Cardiac fibroblast (primary cell): Measurements from ENCODE around the gene FCGR1A.
A peak's percentile ranks its signal among the peaks of the same experiment; 100 is the strongest.
"Not testable (repeated sequence)": the region's sequence is repeated elsewhere in the genome, so short reads cannot be mapped to it uniquely, and the experiment has no call there.

Experiments
- DNase-seq, 2 donors: peaks; one replicate each; pipeline versions ENCODE4 v3.0.0 to v3.0.0-alpha.2; 2010; ENCODE audit warnings: low read depth in 2 of 2
- H3K4me3 ChIP-seq, 2 donors: replicated peaks in 1 of 2; 1 replicate in 1 of 2; 2 replicates in 1 of 2; pipeline ENCODE4 v1.5.1; 2011; ENCODE audit warnings: low read depth in 2 of 2, low read length in 2 of 2, mild to moderate bottlenecking in 2 of 2, moderate library complexity in 1 of 2
- TF ChIP-seq, protein P1 (sequence below): IDR thresholded peaks from one replicate; pipeline ENCODE4 v1.5.1; 2011; ENCODE audit warnings: low read depth, mild to moderate bottlenecking, low read length, inconsistent platforms

Gene FCGR1A

DNA sequence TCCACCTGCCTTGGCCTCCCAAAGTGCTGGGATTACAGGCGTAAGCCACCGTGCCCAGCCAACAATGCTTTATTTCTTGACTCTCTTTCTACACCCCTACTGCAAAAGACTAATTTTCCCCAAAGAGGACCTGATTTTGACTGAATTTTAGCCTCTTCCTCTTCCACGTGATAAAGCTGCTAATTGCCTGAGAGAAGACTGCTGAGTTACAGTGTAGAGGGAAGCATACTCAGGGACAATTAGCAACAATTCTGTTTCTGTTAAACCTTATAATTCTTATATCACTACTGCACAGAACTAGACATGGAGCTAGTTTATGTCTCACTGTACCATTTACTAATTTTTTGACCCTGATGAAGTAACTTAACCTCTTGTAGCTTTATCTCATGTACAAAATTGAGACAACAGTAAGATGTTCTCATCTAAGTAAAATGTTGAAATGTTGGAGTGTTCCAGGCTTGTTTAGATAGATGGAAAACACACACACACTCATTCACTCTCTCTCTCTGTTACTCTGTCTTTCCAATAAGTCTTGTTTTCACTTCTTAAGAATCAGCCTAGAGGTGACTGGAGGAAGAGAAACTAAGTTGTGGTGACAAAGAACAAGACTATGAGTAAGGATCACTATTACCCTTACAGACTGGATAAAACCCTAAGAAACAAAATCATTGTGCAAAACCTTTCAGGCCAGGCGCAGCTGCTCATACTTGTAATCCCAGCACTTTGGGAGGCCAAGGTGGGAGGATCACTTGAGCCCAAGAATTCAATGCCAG lies 10.7 kb upstream of the FCGR1A start:
- not testable (repeated sequence) for H3K4me3 ChIP-seq, DNase-seq

DNA sequence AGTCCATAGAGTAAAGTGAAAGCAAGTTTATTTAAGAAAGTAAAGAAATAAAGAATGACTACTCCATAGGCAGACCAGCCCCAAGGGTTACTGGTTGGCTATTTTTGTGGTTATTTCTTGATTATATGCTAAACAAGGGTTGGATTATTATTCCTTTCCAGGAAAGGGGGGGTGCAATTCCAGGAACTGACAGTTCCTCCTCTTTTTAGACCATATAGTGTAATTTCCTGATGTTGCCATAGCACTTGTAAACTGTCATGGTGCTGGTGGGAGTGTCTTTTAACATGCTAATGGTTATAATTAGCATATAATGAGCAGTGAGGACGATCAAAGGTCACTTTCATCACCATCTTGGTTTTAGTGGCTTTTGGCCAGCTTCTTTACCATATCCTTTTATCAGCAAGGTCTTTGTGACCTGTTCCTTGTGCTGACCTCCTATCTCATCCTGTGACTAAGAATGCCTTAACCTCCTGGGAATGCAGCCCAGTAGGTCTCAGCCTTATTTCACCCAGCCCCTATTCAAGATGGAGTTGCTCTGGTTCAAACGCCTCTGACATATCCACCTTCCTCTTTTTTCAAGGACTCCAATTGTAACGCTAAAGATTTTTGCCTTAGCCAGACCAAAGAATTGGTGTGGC lies 6.9 kb upstream of the FCGR1A start:
- peak in 1 of 2 donors; percentile 34 for DNase-seq
- H3K4me3 ChIP-seq = not testable (repeated sequence)

DNA sequence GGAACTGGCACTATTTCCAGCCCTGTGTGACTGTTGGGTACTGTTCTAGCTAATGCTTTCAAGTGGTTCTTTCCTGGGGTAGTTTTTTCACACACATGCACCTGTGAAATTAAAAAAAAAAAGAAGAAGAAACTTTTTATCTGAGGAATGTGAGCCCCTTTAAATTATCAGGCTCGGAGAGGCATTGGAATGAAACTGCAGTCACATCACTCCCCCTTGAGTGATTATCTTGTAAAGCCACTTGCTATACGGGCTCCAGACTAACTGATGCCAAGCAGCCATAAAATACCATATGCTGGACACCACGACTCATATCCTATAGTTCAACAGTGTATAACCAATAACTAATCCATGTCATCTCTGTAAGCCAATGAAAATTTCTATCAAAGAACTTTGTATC lies 5.4 kb upstream of the FCGR1A start:
- DNase-seq, H3K4me3 ChIP-seq: not testable (repeated sequence)

DNA sequence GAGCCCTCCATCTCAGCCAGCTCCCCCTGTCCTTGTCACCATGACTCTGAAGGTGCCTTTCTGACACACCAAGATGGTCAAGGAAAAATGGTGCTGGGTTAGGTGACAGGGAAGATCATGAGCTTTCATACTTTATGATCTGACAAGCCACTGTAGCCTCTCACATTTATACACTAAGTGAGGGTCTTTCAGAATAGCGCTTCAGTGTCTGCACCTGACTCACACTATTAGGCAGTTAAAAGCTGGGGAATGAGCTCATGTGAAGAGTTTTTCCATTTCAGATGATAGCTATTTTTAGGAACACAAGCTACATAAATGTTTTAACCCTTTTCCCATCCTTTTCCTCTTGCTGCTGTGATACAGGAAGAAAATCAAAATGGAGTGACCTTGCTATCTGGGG lies 4.2 kb upstream of the FCGR1A start:
- DNase-seq = not testable (repeated sequence)

DNA sequence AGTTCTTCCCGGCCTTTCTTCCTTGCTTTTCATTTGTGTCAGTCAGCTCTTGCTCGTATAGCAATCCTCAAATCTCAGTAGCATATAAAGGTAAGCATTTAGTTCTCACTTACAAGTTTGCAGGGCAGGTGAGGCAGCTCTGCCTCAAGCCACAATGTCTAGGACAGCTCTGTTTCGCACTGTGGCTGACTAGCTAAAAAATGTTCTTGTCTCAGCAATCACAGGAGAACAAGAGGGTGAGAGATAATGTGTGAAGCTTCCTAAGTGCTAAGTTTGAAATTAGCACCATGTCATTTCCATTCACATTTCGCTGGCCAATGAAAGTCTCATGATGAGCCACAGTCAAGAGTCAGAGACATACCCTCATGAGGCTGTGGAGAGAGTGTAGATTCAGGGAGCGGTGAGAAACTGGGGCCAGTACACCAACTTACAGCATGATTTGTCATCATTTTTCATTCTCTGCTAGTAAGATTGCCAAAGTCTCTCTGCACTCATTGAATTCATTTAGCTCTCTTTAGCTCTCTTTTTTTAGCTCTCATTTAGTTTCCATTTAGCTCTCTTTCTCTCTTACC lies 995 bp upstream of the FCGR1A start:
- not testable (repeated sequence) for DNase-seq, H3K4me3 ChIP-seq

More for the DNA sequence above, 4.2 kb upstream of the FCGR1A start:
- H3K4me3 ChIP-seq = not testable (repeated sequence)

DNA sequence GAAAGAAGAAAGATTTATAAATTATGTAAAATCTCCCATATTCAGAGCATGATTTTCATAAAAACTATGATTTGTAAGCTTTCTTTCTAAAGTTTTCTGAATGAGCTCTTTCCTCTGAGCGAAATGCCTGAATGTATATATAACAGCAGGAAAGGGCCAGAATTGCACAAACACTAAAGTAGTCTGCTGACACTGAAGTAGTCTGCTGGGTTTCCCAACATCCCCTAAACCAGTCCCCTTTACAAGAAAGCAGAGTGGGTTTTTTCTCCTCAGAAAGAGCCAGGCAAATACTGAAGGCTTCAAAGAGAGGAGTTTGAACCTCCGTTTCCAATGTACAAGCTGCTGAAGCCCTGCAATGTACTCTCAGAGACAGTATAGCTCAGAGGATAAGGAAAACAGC lies 795 bp downstream of the FCGR1A start:
- not testable (repeated sequence) for H3K4me3 ChIP-seq, DNase-seq

DNA sequence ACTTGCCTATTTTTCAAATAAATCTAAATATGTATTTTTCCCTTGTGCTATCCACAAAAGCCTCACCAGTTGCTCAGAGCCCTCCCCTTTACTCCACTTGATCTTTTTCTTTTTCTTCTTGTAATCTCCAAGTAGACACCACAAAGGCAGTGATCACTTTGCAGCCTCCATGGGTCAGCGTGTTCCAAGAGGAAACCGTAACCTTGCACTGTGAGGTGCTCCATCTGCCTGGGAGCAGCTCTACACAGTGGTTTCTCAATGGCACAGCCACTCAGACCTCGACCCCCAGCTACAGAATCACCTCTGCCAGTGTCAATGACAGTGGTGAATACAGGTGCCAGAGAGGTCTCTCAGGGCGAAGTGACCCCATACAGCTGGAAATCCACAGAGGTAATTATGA lies 1.4 kb downstream of the FCGR1A start:
- not testable (repeated sequence) for DNase-seq

DNA sequence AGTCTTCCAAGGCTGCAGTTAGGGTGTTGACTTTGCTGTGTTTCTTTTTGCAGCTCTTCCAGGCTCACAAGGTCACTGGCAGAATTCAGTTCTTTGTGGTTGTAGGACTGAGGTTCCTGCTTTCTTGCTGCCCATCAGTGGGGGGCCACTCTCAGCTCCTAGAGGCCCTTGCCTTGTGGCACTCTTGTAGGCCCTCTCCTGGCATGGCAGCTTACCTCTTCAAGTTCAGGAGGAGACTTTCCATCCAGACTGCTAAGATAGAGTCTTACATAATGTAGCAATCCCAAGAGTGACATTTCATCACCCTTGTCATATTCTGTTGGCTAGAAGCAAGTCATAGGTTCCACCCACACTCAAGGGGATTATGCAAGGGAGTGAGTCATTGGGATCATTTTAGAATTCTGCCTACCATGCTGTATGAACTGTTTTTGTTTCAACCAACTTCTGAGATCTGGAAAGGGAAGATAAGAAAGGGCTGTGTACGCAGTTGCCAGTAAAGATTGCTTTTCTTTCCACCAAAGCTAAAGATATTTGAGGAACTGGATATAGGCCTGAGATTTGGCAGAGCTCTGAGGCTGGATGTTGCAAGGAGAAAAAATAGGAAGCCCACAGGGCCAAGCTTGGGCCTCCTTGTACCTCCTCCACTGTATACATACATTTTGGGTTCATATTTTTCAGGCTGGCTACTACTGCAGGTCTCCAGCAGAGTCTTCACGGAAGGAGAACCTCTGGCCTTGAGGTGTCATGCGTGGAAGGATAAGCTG lies 5.4 kb downstream of the FCGR1A start:
- not testable (repeated sequence) for DNase-seq, H3K4me3 ChIP-seq

More for the DNA sequence above, 1.4 kb downstream of the FCGR1A start:
- not testable (repeated sequence) for H3K4me3 ChIP-seq

DNA sequence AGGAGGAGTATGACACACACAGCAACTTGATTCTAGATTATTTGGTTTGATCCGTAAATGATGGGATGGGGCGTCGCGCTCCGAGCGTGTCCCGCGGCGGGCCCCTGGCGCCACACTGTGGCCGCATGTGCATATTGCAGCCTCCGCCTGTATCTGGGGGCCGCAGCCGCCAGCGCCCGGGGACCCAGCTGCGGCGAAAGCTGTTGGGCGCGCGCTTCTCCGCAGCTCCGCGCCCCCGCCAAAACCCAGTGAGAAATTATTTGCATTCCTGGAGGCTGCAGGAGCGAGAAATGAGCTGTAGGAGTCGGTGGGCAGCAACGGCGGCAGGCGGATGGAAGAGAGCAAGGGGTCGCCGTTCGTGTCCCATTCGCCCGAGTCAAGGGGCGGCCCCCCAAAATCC lies 10.0 kb downstream of the FCGR1A start:
- peak; percentile 28 to 38 for DNase-seq
- TF ChIP-seq, protein P1, sequence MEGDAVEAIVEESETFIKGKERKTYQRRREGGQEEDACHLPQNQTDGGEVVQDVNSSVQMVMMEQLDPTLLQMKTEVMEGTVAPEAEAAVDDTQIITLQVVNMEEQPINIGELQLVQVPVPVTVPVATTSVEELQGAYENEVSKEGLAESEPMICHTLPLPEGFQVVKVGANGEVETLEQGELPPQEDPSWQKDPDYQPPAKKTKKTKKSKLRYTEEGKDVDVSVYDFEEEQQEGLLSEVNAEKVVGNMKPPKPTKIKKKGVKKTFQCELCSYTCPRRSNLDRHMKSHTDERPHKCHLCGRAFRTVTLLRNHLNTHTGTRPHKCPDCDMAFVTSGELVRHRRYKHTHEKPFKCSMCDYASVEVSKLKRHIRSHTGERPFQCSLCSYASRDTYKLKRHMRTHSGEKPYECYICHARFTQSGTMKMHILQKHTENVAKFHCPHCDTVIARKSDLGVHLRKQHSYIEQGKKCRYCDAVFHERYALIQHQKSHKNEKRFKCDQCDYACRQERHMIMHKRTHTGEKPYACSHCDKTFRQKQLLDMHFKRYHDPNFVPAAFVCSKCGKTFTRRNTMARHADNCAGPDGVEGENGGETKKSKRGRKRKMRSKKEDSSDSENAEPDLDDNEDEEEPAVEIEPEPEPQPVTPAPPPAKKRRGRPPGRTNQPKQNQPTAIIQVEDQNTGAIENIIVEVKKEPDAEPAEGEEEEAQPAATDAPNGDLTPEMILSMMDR = peak; percentile 2
- H3K4me3 ChIP-seq = peak overlapping the region; percentile 47 to 53

DNA sequence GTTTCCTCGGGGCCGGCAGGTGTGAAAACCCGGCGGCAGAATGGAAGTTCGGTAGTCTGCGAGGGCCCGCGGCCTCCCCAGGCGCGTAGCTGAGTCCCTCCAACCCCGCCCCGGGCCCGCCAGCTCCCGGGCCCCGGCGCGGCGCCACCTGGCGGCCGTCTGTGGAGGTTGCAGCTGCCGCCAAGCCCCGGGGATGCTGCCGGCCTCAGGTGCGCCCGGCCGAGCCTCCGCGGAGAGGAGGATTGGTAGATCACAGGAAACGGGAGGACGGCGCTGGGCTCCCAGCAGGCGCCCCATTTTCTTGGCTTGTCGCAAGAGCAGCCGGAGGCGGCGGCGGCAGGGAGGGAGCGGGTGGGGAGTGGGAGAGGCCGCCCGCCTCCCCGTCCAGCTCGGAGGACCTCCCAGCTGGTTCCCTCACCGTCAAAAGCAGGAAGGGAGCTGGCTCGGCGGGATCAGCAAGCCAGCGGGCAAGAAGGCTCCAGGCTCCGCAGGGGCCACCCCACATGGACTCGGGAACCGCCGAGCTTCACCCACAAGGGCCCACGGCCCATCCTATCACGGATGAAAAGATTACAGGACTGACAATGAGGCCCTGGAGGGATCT lies 10.5 kb downstream of the FCGR1A start:
- peak overlapping the region; percentile 47 to 53 for H3K4me3 ChIP-seq
- TF ChIP-seq, protein P1 = peak; percentile 19
- DNase-seq = peak; percentile 39 to 52

DNA sequence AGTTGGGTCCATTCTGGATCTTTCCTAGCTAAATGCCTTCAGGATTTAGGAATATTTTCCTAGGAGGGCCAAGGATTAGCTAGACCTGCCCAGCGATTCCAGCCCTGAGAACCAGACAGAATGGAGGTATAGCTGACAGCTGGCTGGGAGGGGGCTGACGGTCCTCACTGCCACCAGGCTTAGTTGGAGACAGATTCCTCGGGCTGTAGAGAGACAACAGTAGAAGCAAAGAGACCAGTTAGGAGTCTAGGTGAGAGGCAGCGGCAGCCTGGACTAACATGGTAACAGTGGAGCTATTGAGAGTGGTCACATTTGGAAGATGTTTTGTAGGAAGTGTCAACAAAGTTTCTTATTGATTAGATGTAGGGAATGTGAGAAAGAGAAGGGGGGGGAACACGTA lies 11.4 kb downstream of the FCGR1A start:
- H3K4me3 ChIP-seq, DNase-seq: not testable (repeated sequence)

DNA sequence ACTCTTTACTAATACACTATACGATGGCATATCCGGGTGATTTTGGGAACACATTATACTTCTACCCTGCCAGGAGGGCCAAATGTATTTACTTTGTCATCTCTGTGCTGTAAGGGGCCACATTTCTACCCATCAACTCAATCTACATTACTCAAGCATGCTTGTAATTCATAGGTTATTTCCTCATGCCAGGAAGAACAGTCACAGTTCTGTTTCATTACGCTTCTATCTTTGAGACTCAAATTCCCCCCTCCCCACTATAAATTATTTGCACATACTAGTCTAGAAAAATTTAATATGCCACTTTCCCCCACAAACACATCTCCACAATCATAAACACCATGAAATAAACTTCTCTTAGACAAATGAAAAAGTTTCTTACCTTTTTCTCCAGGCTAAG lies 19.1 kb downstream of the FCGR1A start:
- H3K4me3 ChIP-seq, DNase-seq: not testable (repeated sequence)

DNA sequence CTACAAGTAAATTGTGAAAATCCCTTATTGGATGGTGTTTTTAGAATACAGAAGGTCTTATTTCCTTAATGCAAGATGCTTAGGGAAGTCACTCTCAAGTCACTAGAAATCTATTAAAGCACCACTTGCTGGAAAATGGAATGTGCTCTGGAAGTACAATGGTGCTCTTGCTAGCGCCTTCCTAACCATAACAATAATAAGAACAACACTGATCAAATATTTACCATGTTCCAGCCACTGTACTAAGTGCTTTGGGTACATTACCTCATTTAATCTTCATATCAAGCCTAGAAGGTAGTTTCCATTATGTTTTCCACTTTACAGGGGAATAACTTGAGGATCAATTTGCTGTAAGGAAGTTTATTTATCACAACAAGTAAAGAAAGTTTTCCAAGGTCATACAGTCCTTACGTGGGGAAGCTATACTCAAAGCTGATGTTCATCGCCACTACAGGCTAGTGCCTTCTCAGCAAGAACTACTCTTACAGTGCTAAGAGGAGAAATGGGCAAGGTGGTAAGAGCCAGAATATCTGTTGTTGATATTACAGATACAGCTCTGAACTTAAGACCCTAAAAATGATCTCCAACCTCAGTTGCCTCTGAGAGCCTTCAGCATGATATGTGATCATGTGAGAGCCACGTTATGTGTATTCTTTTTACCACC lies 22.1 kb downstream of the FCGR1A start:
- DNase-seq, H3K4me3 ChIP-seq: not testable (repeated sequence)

DNA sequence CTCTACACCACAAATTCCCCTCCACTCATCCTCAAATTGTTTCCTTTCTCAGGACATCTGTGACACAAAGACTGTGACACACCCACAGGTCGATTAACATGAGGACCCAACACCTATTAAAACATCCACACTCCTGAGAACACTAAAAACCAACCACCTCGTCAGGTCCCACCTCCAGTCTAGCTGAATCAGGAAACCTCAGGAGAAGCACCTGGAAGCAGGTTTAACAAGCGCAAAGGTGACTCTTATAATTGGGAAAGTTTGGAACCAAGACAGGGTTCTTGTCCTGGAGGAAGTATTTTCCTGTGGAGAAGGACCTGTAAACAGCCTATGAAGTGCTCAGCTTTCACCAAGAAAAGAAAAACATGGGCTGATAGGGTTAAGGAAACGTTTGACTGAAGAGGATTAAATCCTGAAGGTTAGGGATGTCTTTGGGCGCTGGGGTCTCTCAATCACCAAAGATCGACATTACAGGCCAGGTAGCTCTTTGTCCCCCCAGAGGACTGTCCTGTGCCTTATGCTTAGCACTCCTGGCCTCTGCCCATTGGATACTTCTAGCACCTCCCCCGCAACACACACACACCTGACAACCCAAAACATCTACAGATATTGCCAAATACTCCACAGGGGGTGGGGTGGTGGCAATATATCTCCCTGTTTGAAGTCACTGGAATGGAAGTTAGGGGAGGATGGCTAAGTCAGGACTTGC lies 28.4 kb downstream of the FCGR1A start:
- not testable (repeated sequence) for DNase-seq, H3K4me3 ChIP-seq
